NCI-H2171 (cell line): ENCODE results near the gene MID2.
"Not testable (repeated sequence)": the region's sequence is repeated elsewhere in the genome, so short reads cannot be mapped to it uniquely, and the experiment has no call there.

Source experiments
- DNase-seq: peaks from one replicate; lab custom pipeline; 2025; lab: John Stamatoyannopoulos, UW

MID2 gene

GRCh38 chrX:107825698-107826237 lies at the start of gene MID2:
Gene MID2 (plus strand): TSS chrX:107825866. CDS start chrX:107826427, 561 bp downstream.
- DNase-seq: peak; percentile 17

DNA sequence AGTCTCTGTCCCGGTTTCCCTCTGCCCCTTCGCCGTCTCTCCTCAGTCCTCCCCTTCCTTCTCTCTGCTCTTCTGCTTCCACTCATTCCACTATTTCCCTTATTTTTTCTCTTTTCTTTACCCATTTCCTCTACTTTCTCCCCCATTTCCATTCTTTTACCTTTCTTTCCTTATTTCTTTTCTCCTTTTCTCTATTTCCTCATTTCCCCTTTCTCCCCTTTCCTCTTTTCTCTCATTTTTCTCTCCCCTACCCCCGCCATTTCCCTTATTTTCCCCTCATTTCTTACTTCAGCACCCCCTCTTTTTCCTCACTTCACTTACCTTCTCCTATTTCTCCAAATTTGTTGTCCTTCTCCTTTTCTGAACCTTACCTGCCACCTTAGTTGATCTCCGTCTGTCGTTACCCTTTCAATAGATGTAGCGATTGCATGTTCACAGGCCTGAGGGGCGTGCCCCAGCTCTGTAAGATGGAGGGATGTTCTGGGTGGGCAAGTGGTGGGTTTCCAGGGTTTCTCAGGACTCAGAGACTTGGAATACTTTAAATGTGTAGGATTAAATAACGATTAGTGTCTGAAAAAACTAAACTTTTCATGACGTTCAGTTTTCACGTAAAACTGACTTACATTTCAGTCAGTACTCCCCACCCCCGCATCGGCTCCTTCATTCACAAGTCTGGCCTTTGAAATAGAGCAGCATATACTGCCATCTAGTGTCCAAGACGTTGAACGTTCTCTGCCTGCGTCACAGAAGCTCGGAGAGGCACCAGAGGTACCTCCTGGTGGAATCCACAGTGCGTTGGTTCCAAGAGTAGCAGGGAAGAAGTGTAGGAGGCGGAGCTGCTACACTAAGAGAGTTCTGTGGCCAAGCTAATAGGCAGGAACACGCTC lies 48.8 kb upstream of the MID2 start:
- peak; percentile 29 for DNase-seq

DNA sequence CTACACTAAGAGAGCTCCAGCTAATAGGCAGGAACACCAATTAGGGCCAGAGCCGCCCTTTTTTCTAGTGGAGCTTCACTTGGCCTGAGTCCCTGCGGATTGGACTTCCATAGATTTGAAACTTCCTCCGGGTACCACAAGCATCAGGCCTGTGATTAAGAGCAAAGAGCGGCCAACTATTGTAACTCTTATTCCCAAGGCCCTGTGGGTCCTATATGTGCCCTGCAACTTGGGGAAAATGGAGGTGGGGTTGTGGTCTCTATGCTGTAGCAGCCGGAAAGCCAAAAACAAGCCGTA lies 48.2 kb upstream of the MID2 start, which contains the start of gene NCBP2L:
Gene NCBP2L, plus strand, starts transcription at position 198 of the 297 bp plus-strand sequence. CDS start 16,488 bp downstream, outside the sequence.
- no peak for DNase-seq

- DNase-seq: no peak
Measured at GRCh38 chrX:107780525-107780924, 45.1 kb upstream of the MID2 start.

- no peak for DNase-seq
Measured at GRCh38 chrX:107787827-107788226, 37.8 kb upstream of the MID2 start.

- no peak for DNase-seq
Measured at GRCh38 chrX:107804427-107804826, 21.2 kb upstream of the MID2 start.

DNA sequence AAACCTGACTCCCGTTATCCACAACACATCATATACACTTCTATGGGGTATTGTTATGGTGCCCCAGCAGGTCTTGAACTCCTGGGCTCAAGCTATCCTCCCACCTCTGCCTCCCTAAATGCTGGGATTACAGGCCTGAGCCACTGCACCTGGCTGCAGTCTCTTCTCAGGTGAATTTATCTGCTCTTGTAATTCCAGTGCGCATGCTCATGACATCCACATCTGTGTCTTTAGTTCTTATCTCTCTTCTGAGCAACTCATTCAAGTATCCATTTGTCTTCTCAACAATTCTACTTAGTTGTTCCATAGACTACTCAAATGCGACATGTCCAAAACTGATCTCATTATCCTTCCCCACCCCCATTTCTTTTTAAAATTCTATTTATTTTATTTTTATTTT lies 20.5 kb upstream of the MID2 start:
- no peak for DNase-seq

GRCh38 chrX:107810053-107810452 lies 15.6 kb upstream of the MID2 start:
- DNase-seq: not testable (repeated sequence)

- no peak for DNase-seq
Measured at GRCh38 chrX:107818900-107819521, 6.7 kb upstream of the MID2 start.

GRCh38 chrX:107823042-107823441 lies 2.6 kb upstream of the MID2 start:
- no peak for DNase-seq

- no peak for DNase-seq
Measured at GRCh38 chrX:107823456-107823855, 2.2 kb upstream of the MID2 start.

GRCh38 chrX:107826238-107827029 lies 768 bp downstream of the MID2 start:
- peak; percentile 8 for DNase-seq

DNA sequence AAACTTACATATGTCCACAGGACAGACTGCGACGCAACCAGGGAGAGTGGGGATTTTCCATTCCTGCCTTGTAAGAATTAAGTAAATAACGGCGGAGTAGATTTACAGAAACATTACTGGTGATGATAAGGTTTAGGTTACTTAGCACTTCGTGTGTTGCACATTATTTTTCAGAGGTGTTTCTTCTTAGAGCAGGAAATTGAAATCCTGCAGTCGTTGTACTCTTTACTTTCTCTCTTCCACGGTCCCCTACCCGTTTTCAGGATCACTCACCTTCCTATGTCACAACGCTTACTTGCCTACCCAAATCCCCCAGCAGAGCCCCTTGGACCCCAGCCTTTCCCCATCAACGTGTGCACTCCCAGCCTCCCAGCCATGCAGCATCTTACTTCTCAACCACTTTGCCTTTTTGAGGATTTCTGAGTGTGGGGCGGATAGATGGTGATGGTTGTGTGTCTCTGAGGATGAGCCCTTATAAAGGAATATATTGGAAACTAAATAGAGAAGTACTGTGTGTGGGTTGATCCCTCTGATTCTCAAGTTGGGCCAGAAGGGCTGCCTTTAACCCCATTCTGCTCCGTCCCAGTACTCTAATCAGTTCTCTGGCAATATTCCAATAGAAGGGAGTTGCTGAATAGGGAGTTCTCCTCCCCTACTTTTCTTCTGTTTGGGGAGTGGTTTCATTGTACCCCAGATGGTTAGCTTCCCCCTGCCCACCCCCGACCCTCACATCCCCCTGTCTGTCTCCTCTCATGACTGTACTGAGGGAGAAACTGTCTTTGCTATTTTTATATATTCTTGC lies 1.6 kb downstream of the MID2 start:
- no peak for DNase-seq

DNA sequence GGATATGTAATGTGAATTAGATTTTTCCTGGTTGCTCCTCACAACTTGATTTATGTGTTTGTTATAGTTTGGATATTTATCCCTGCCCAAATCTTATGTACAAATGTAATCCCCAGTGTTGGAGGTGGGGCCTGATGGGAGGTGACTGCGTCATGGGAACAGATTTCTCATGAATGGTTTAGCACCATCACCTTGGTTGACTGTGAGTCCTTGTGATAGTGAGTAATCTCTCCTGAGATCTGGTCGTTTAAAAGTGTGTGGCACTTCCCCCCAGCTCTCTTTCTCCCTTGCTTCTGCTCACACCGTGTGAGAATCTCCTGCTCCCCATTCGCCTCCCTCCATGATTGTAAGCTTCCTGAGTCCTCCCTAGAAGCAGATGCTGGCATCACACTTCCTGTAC lies 2.2 kb downstream of the MID2 start:
- DNase-seq: no peak

DNA sequence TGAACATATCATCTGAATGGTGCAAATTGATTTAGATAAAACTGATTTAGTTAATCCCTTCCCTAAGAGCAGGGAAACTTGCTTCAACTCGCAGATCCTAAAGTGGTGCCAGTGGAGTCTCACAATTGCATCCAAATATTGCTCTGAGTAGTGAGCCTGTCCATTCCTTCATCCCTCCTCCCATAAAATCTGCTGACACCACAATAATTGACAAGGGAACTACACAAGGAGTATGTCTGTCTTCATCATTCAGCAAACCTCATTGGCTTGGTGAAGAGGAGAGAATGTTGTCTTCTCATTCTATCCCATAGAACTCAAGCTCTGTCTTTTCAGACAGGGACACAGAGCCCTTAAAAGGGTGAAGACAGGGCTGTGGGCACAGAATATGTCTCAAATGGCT lies 4.2 kb downstream of the MID2 start:
- DNase-seq: no peak

DNA sequence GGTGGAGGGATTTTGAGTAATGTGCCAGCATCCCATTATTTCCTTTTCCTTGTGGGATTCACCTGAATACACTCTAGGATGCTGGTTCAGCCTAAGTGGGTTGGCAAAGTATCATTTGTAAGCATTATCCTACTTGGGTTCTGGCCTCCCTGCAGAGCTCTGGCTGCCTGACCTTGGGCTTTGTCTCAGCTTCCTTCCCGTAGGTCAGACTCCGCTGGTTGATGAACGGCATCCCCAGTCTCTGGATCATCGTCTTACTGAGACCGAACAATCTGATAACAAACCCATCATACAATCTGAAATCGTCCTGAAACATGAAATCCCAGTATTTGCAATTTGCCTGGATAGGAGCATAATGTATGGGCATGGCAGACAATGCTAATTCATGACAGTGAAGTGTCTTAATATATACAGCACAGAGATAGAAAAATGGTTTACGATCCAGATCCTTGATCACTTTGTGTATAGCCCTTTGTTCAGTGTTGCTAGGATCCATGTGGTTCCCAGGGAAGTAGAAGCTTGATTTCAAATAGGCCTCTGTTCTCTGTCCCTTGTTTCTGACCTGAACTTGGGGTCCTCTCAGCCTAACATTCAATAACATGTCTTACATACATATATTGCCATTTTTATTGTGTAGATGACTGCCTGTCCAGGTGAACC lies 5.5 kb downstream of the MID2 start:
- DNase-seq: no peak

DNA sequence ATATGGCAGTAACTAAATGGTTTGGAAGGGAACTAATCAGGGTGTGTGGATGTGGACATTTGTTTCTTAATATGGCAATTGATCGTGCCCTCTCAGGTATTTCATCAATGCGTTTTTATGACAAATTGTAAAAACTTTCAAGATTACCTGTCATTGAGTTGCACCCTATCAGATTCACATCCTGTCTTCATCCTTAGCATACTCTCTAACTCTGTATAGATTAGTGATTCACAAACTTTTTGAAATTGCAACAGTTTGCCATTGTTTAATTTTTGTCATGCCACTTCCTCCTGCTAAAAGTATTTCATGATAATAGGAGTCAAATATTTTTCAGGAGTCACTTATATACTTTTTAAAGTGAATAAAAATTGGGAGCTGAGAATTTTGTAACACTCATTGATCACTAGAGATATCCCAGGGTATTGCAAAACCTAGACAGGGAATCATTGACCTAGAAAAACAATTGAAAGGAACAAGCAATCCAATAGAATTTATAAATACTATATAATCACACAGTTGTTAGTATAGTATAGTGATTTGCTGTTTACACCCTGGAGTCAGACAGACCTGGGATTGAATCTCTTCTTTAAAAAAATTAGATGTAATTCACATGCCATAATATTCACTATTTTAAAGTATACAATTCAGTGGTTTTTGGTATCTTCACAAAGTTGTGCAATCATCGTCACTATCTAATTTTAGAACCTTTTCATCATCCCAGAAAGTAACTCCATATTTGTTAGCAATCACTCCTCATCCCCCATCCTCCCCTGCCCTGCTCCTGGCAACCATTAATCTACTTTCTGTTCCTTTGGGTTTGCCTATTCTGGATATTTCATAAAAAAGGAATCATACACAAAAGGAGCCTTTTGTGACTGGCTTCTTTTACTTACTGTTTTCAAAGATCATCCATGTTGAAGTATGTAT lies 8.9 kb downstream of the MID2 start:
- DNase-seq: no peak

- no peak for DNase-seq
Measured at GRCh38 chrX:107836958-107837357, 11.3 kb downstream of the MID2 start.

DNA sequence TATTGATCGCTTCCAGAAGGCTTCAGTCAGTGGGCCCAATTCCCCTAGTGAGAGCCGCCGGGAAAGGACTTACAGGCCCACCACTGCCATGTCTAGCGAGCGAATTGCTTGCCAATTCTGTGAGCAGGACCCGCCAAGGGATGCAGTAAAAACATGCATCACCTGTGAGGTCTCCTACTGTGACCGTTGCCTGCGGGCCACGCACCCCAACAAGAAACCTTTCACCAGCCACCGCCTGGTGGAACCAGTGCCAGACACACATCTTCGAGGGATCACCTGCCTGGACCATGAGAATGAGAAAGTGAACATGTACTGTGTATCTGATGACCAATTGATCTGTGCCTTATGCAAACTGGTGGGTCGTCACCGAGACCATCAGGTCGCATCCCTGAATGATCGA lies 15.3 kb downstream of the MID2 start:
- no peak for DNase-seq
